ENCODE results near the gene CNIH2.

DNA sequence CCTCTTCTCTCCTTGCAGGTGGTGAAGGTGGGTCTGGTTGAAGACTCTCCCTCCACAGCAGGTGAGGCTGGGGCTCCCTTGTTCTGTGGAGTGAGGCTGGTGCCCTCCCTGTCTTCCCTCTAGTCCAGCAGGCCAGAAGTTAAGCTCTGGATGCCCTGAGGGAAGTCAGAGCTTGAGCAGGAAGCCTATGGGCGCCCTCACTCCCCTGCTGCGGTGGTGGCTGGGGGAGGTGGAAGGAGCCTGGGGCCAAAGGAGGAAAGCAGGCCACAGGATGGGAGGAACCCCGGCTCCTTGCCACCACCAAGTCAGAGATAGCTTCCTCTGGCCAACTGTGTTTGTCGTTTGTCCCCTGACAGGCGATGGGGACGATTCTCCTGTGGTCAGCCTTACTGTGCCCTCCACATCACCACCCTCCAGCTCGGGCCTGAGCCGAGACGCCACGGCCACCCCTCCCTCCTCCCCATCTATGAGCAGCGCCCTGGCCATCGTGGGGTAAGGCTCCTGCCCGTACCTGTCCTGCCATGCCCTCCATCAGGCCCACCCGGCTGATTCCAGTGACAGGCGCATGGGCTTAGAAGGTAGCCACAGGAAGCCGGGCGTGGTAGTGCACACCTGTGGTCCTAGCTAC lies 39.1 kb upstream of the CNIH2 start:
- TF ChIP-seq JUND (IDR thresholded peaks at IDR 0.05; ENCODE audit: low read length): no peak
- TF ChIP-seq POLR2A (IDR thresholded peaks at IDR 0.05; ENCODE audit: control extremely low read depth in 1 of 2, low read depth in 2 of 2, low read length in 2 of 2): no peak

All from H1 (cell line).